Measurements from ENCODE around the gene NKX1-1.

GRCh38 chr4:1393866-1394265 lies 12.4 kb downstream of the NKX1-1 start:
- TF ChIP-seq EP300 (IDR thresholded peaks at IDR 0.05) (no peak), CTCF (IDR thresholded peaks at IDR 0.05) (no peak), POLR2AphosphoS5 (IDR thresholded peaks at IDR 0.05) (no peak), POLR2A (IDR thresholded peaks at IDR 0.05) (no peak)
